Liver (tissue), 9 donors: ENCODE measurements around the gene FGFBP1. TPM values are rescaled to one million over a fixed set of nuclear protein-coding genes. Genes with fewer than 3 reads are reported as not detected.

Source experiments
- DNase-seq: peaks from one replicate; pipeline ENCODE4 v3.0.0-alpha.2; 2017; ENCODE audit warnings: low spot score
- H3K27ac ChIP-seq, 2 donors: one replicate each; pipeline ENCODE4 v1.7.0; 2013; ENCODE audit warnings: inconsistent platforms in 2 of 2, low read length in 2 of 2, control low read depth in 1 of 2, low read depth in 1 of 2, mild to moderate bottlenecking in 1 of 2
- H3K27me3 ChIP-seq, 4 donors: one replicate each; pipeline versions ENCODE4 v1.6.1 to v1.7.0; 2013; ENCODE audit warnings: low read length in 3 of 4, inconsistent platforms in 1 of 4, mild to moderate bottlenecking in 1 of 4, moderate library complexity in 1 of 4; ENCODE audit not compliant: control insufficient read depth in 4 of 4, insufficient read depth in 4 of 4
- H3K36me3 ChIP-seq, 4 donors: one replicate each; pipeline versions ENCODE4 v1.6.1 to v1.7.0; 2013; ENCODE audit warnings: low read length in 3 of 4, mild to moderate bottlenecking in 3 of 4, low read depth in 1 of 4, moderate library complexity in 1 of 4; ENCODE audit not compliant: control insufficient read depth in 4 of 4, insufficient read depth in 3 of 4
- H3K4me1 ChIP-seq, 4 donors: one replicate each; pipeline versions ENCODE4 v1.6.1 to v1.7.0; 2013; ENCODE audit warnings: low read length in 3 of 4, mild to moderate bottlenecking in 3 of 4, moderate library complexity in 1 of 4; ENCODE audit not compliant: control insufficient read depth in 4 of 4, insufficient read depth in 4 of 4
- H3K4me3 ChIP-seq, 3 donors: one replicate each; pipeline versions ENCODE4 v1.6.1 to v1.7.0; 2013; ENCODE audit warnings: low read length in 3 of 3, control low read depth in 1 of 3, low read depth in 1 of 3, mild to moderate bottlenecking in 1 of 3
- H3K9ac ChIP-seq, 2 donors: one replicate each; pipeline ENCODE4 v1.7.0; 2013; ENCODE audit warnings: low read length in 2 of 2, mild to moderate bottlenecking in 2 of 2, moderate library complexity in 2 of 2, control low read depth in 1 of 2, low read depth in 1 of 2
- H3K9me3 ChIP-seq, 4 donors: one replicate each; pipeline versions ENCODE4 v1.6.1 to v1.7.0; 2013; ENCODE audit warnings: low read length in 3 of 4; ENCODE audit not compliant: control insufficient read depth in 4 of 4
- FOXA1 ChIP-seq: IDR thresholded peaks from 2 replicates; pipeline ENCODE4 v1.6.1; 2016; ENCODE audit warnings: antibody characterized with exemption
- FOXA2 ChIP-seq: IDR thresholded peaks from 2 replicates; pipeline ENCODE4 v1.6.1; 2016; ENCODE audit warnings: antibody characterized with exemption
- HNF4A ChIP-seq, 2 donors: conservative IDR thresholded peaks; 2 replicates each; pipeline ENCODE4 v1.6.1; 2016; ENCODE audit warnings: antibody characterized with exemption in 2 of 2, mild to moderate bottlenecking in 2 of 2
- HNF4G ChIP-seq: IDR thresholded peaks from 2 replicates; pipeline ENCODE4 v1.6.1; 2016; ENCODE audit warnings: antibody characterized with exemption
- JUND ChIP-seq, 2 donors: IDR thresholded peaks; 2 replicates each; pipeline ENCODE4 v1.6.1; 2016; ENCODE audit warnings: antibody characterized with exemption in 2 of 2
- NR2F2 ChIP-seq: IDR thresholded peaks from 2 replicates; pipeline ENCODE4 v1.6.1; 2016; ENCODE audit warnings: antibody characterized with exemption
- SP1 ChIP-seq: IDR thresholded peaks from 2 replicates; pipeline ENCODE4 v1.6.1; 2018; ENCODE audit warnings: antibody characterized with exemption, mild to moderate bottlenecking
- TAF1 ChIP-seq: conservative IDR thresholded peaks from 2 replicates; pipeline ENCODE4 v1.6.1; 2016; ENCODE audit warnings: antibody characterized with exemption, mild to moderate bottlenecking
- YY1 ChIP-seq: IDR thresholded peaks from 2 replicates; pipeline ENCODE4 v1.6.1; 2016; ENCODE audit warnings: antibody characterized with exemption, mild to moderate bottlenecking
- WGBS: extraction: QIAGEN DNeasy Blood & Tissue Kit; methylation state at CpG from one replicate; pipeline ENCODE4 v1.1.7; 2013; 5-methylcytosine and 5-hydroxymethylcytosine counted together
- polyA plus RNA-seq, 2 donors: library from polyadenylated mRNA; stranded (reverse) in 1 of 2; unstranded in 1 of 2; fragments of 200-250 nt in 1 of 2; fragments of >200 nt in 1 of 2; fragmentation: Nextera tagmentation in 1 of 2; extraction: Ambion mirVana in 1 of 2; gene quantifications; one replicate each; pipeline versions ENCODE4 v1.2.1 to v1.2.3, GENCODE V29; 2013 to 2015
- total RNA-seq, 2 donors: library from RNA; depleted of rRNA; stranded (reverse); fragments of >200 nt; gene quantifications; one replicate each; pipeline ENCODE4 v1.2.3, GENCODE V29; 2014
- TF ChIP-seq, protein P1 (sequence below): fragments of 150-350 bp; IDR thresholded peaks from 2 replicates; pipeline ENCODE4 v1.5.1; 2017; ENCODE audit warnings: improper control_type of control experiment, low read depth, low read length; ENCODE audit not compliant: missing input control
- TF ChIP-seq, protein P2 (sequence below): IDR thresholded peaks from 2 replicates; pipeline ENCODE4 v1.6.1; 2016; ENCODE audit warnings: antibody characterized with exemption, mild to moderate bottlenecking
- TF ChIP-seq, protein P3 (sequence below): IDR thresholded peaks from 2 replicates; pipeline ENCODE4 v1.6.1; 2016; ENCODE audit warnings: antibody characterized with exemption
- donor health status: healthy.
- donor health status: healthy.
- donor health status: healthy.
- donor health status: healthy.
- donor health status: healthy.

Gene FGFBP1
- total and polyA plus RNA-seq, 4 donors: not detected

DNA sequence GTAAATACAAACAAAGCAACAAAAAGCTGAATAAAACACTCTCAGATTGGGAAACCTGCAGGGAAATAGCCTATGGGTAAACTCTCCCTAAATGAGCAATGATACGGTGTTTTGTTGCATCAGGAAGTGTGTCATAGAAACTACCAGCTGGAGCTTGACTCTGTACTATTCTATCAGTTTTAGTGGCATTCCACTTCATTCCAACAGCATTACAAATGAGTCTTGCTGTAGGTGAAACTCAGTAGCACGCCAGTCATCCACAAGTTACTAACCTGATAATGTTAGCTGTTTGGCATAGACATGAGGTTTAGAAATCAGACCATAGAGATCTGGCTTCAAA, 24.9 kb downstream of the FGFBP1 start:
- Histone ChIP-seq H3K9ac (no peak overlapping the region), H3K4me1 (no peaks in the 10 kb centered on the region), H3K36me3 (no peaks in the 10 kb centered on the region), H3K9me3 (no peaks in the 10 kb centered on the region), H3K27me3 (peaks cover 0 to 8% (median 0%) of the 10 kb centered on the region in 4 donors), H3K4me3 (no peak overlapping the region), H3K27ac (no peak overlapping the region)
- no peak for TF ChIP-seq JUND (IDR thresholded peaks at IDR 0.05)
- TF ChIP-seq FOXA2: no peak
- TF ChIP-seq, protein P1, sequence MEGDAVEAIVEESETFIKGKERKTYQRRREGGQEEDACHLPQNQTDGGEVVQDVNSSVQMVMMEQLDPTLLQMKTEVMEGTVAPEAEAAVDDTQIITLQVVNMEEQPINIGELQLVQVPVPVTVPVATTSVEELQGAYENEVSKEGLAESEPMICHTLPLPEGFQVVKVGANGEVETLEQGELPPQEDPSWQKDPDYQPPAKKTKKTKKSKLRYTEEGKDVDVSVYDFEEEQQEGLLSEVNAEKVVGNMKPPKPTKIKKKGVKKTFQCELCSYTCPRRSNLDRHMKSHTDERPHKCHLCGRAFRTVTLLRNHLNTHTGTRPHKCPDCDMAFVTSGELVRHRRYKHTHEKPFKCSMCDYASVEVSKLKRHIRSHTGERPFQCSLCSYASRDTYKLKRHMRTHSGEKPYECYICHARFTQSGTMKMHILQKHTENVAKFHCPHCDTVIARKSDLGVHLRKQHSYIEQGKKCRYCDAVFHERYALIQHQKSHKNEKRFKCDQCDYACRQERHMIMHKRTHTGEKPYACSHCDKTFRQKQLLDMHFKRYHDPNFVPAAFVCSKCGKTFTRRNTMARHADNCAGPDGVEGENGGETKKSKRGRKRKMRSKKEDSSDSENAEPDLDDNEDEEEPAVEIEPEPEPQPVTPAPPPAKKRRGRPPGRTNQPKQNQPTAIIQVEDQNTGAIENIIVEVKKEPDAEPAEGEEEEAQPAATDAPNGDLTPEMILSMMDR: no peak
- no peak for TF ChIP-seq HNF4A (conservative IDR thresholded peaks at IDR 0.05)
- TF ChIP-seq, protein P2, sequence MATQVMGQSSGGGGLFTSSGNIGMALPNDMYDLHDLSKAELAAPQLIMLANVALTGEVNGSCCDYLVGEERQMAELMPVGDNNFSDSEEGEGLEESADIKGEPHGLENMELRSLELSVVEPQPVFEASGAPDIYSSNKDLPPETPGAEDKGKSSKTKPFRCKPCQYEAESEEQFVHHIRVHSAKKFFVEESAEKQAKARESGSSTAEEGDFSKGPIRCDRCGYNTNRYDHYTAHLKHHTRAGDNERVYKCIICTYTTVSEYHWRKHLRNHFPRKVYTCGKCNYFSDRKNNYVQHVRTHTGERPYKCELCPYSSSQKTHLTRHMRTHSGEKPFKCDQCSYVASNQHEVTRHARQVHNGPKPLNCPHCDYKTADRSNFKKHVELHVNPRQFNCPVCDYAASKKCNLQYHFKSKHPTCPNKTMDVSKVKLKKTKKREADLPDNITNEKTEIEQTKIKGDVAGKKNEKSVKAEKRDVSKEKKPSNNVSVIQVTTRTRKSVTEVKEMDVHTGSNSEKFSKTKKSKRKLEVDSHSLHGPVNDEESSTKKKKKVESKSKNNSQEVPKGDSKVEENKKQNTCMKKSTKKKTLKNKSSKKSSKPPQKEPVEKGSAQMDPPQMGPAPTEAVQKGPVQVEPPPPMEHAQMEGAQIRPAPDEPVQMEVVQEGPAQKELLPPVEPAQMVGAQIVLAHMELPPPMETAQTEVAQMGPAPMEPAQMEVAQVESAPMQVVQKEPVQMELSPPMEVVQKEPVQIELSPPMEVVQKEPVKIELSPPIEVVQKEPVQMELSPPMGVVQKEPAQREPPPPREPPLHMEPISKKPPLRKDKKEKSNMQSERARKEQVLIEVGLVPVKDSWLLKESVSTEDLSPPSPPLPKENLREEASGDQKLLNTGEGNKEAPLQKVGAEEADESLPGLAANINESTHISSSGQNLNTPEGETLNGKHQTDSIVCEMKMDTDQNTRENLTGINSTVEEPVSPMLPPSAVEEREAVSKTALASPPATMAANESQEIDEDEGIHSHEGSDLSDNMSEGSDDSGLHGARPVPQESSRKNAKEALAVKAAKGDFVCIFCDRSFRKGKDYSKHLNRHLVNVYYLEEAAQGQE: no peak
- 65% methylated on average over 2 of the region's 2 CpGs for WGBS
- DNase-seq: no peak

DNA sequence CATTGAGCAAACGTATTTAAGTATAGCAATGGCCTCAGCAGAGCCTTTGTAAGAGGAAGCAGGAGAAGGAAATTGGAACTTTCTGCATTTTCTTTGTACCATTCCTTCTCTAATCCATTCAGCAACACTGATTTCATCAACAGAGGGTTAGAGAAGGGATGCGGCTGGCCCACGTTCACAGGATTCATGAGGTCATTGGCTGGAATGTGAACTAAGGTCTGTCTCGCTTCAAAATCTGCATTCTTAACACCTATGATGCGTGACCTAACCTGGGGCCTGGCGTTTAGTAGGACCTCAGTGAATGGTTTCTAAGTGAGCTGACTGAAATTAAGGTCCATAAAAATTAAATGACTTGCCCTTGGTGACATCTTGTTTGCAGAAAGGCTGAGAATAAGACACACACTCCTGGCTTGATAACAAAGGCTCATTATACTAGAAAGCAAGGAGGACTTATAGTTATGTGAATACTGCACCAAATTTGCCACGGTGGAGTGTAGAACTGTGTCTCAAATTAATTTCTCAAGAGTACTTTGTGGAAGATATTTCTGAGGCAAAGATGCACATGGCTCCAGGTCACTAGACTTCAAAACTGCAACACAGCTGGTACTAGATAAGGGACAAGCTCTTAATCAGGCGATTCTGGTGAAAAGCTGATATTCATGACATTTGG, 25.4 kb downstream of the FGFBP1 start:
- no peak overlapping the region for H3K27ac ChIP-seq
- WGBS: 69% methylated on average over 8 of the region's 8 CpGs

More for the DNA sequence above, 25.4 kb downstream of the FGFBP1 start:
- no peaks in the 10 kb centered on the region for H3K9me3 ChIP-seq
- peaks cover 0 to 8% (median 0%) of the 10 kb centered on the region in 4 donors for H3K27me3 ChIP-seq
- H3K9ac ChIP-seq: no peak overlapping the region
- no peak for DNase-seq
- H3K4me1 ChIP-seq: no peaks in the 10 kb centered on the region
- TF ChIP-seq HNF4G (no peak), NR2F2 (no peak), HNF4A (conservative IDR thresholded peaks at IDR 0.05) (no peak), FOXA1 (no peak), TAF1 (no peak), SP1 (no peak), JUND (IDR thresholded peaks at IDR 0.05) (no peak), YY1 (no peak)
- TF ChIP-seq, protein P3, sequence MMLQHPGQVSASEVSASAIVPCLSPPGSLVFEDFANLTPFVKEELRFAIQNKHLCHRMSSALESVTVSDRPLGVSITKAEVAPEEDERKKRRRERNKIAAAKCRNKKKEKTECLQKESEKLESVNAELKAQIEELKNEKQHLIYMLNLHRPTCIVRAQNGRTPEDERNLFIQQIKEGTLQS: no peak
- TF ChIP-seq, protein P1: no peak
- no peaks in the 10 kb centered on the region for H3K36me3 ChIP-seq
- H3K4me3 ChIP-seq: no peak overlapping the region
